Stimulated activated CD4-positive, alpha-beta T cell treated with anti-CD3 and anti-CD28 coated beads, Interleukin-2, amount 100 ng/mL, for 4 hours (primary cell): ENCODE measurements around the gene TMEFF2.

Experiments
- DNase-seq: peaks from one replicate; pipeline ENCODE4 v3.0.0-alpha.2; 2020; ENCODE audit warnings: low read depth

Gene TMEFF2

DNA sequence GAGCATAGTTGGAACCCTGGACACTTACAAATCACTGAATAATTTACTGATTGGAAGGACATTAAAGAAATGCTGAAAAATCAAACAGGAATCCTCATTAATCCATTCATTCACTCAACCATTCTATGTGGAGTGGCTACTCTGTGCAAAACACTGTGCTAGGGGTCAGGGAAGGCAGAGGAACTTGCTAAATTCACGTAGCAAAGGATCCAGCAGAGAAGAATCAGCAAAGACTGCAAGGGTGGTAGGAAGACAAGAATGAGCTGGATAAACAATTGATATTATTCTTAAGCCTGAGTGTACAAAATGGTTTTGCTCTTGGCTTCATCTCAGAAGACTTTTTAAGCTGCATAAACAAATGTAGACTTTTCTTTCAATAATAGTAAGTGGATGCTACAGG lies 183.5 kb downstream of the TMEFF2 start:
- DNase-seq: no peak

GRCh38 chr2:192010073-192010472 lies 184.7 kb downstream of the TMEFF2 start:
- DNase-seq: no peak

DNA sequence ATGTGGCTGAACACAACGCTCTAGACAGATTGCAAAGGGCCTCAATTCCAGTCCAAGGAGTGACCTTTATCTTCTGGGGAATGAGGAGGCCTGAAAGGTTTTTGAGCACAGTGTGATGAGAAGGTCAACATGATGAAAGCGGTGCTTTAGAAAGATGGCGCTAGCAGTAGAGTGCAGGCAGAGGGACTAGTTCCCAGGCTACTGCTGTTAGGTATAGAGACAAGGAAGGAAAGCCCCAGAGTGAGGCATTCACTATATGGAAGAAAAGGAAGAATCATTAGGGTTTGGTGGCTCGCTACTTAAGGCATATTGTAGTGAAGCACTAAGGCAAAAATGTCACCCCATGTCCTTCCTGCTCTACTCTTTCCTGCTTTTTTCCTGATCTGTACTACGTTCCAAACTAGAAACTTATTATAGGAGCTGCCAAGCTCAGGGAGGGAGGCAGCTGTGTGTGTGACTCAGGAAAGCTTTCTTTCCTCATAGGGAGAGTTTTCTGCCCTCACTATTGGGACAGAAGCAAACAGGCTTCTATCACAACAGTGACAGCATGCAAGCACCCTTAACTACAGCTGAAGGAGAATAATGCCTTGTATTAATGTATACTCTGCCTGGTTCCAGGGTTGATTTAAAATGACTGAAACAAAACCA lies 187.0 kb downstream of the TMEFF2 start:
- DNase-seq: no peak

- no peak for DNase-seq
These were observed 189.5 kb downstream of the TMEFF2 start for GRCh38 chr2:192005211-192005610.

DNA sequence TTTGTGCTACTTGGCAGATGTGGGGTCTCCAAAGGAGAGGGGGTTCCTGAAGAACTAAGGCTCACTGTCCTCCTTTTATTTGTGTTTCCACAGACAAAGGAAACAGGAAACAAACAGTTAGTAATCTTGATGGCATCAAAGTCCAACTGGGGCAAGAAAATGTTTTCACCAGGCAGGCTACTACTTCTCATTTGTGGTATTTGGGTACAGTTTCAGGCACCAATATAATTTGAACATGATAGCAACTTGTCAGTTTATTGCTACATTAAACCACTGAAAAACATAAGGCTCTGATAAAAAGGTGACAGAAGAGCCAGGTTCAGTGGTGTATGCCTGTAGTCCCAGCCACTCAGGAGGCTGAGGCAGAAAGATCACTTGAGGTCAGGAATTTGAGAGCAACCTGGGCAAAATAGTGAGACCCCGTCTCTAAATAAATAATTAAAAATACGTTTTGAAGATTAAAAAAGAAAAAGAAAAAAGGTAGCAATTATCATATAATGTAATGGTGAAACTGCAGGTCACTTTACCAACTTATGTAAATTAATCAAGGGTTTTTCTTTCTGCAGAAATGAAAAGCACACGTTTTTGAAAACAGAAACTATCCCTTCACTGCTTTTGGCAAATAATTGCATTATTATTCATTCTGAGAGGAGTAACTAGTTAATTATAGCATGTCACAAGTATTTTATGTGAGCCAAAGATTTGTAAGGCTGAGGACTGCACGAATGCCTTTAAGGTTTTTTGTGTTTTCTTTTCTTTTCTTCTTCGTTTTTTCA lies 190.4 kb downstream of the TMEFF2 start:
- no peak for DNase-seq

- DNase-seq: no peak
These were observed 192.3 kb downstream of the TMEFF2 start for GRCh38 chr2:192002418-192002817.

GRCh38 chr2:192000196-192000980 lies 194.3 kb downstream of the TMEFF2 start:
- no peak for DNase-seq

GRCh38 chr2:191999101-191999841 lies 195.5 kb downstream of the TMEFF2 start:
- DNase-seq: no peak

- no peak for DNase-seq
These were observed 199.4 kb downstream of the TMEFF2 start for GRCh38 chr2:191995285-191995684.

DNA sequence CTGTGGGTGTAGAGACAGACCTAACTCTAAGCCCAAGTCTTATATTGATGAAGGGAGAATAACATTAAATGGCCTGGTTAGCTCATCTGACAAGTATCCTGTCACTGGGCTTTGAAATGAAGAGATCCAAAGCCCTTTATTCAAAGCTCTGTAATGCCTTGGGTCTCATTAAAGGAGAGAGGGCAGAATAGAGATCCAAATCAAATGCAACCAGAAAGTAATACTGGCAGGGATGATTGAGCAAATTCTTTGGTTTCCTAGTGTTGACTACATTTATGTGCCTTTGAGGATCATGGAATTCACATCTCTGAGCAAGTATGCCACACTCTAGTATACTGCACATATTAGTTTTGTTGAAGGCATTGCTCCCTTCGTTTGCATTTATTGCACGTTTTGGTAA lies 200.0 kb downstream of the TMEFF2 start:
- no peak for DNase-seq

- no peak for DNase-seq
These were observed 203.3 kb downstream of the TMEFF2 start for GRCh38 chr2:191991442-191991841.

- no peak for DNase-seq
These were observed 209.0 kb downstream of the TMEFF2 start for GRCh38 chr2:191985740-191986139.

GRCh38 chr2:191983591-191983990 lies 211.1 kb downstream of the TMEFF2 start:
- DNase-seq: no peak

DNA sequence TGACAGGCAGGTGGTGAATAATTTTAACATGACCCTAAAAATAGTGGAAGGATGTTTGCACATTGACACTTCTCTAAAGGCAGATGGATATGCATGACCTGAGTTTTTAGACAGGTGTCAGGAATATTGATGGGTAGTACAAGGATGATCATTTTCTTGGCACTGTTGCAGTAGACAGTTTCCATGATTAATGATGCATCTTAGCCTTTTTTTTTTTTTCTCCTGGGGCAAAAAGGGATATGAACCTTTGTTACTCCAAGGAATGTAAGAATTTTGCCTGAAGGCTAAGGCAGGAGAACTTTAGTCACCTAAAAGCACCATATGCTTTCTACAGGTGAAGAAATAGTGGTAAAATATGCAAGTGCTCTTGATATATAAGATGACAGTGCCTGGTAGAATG lies 211.5 kb downstream of the TMEFF2 start:
- DNase-seq: no peak

- no peak for DNase-seq
These were observed 213.0 kb downstream of the TMEFF2 start for GRCh38 chr2:191981706-191982105.

- DNase-seq: no peak
These were observed 214.2 kb downstream of the TMEFF2 start for GRCh38 chr2:191980483-191980882.

GRCh38 chr2:191979221-191979730 lies 215.5 kb downstream of the TMEFF2 start:
- no peak for DNase-seq

- no peak for DNase-seq
These were observed 217.0 kb downstream of the TMEFF2 start for GRCh38 chr2:191977754-191978153.

- DNase-seq: no peak
These were observed 218.3 kb downstream of the TMEFF2 start for GRCh38 chr2:191976436-191976835.

DNA sequence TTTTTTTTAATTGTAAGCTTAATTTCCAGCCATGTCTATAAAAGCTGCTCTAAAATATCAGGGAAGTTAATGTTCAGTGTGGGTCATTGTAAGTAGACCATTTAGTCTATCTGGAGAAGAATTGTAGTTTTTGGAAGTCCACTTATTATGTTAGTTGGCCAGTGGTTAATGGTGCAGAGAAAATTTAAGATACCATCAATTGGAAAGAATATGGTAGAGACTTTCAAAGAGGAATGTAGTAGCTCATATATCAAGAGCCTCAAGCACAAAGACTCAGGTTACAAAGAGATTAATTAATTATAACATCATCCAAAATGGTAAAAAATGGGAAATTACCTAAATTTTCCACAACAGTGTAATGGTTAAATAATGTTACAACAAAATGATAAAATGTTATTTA lies 220.1 kb downstream of the TMEFF2 start:
- no peak for DNase-seq

DNA sequence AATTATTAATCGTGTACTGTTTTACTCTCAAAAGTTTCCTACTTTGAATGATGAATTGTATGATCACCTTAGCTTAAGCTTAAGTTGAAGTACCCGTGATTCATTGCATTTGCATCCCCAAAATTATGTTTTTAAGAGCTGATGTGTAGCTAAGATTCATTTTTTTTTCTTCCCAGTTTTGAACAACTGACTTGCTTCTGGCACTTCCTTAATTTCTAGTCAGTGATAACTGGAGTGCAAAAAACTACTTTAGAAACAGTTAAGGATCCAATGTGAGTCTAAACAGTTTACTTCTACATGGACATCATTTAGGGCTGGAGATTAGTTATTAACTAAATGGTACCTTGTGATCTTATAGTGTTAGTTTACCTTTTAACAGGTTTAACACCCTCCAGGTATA lies 223.9 kb downstream of the TMEFF2 start:
- DNase-seq: no peak

DNA sequence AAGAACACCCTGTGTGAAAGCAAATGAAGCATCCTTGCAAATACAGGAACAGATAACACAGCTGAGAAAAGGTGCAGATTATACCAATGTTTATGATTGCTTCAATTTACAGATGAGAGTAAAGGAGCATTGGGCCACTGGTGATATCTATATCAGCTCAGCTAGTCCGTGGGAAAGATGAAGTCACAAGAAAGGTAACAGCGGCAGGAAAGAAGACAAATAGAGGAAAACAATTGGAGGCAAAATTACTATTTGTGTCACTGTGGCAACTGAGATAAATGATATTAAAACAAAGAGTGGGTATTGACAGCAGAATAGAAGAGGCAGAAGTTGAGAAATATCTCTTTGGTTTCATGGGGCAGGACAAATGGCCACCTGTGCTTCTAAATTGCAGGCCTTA lies 226.6 kb downstream of the TMEFF2 start:
- DNase-seq: no peak
